Measurements from ENCODE around the gene ALDH1A1. TPM values are rescaled to one million over a fixed set of nuclear protein-coding genes. Genes with fewer than 3 reads are reported as not detected.

The ALDH1A1 gene
- total and polyA plus RNA-seq, 2 donors (not counting 3 experiments of a cell fraction or from before 2014, with no cell fraction given), result 91.1 to 287 TPM

DNA sequence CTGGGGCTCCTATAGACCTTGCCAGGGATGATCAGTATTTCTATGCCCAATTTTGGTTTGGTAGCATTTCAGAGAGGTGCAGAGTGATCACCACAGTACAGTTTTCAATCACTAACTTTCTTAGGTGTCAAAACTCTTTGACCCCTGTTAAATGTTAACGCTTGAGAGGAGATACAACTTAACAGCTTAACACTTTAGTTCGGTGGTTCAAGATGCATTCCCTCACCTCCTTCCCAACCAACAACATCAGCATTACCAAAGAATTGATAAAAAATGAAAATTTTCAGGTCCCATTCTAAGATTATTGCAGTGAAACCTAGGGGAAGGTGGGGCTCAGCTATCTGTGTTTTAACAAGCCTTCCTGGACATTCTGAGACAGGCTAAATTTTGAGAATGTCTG, 16.2 kb downstream of the ALDH1A1 start:
- Histone ChIP-seq H3K27me3 (ENCODE audit: control insufficient read depth in 2 of 2, insufficient read depth in 2 of 2, low read length in 2 of 2) (no peaks in the 10 kb centered on the region), H3K4me2 (ENCODE audit: insufficient read depth, low read length) (no peak overlapping the region), H3K36me3 (ENCODE audit: control insufficient read depth in 2 of 2, extremely low read depth in 1 of 2, insufficient read depth in 2 of 2, low read length in 2 of 2) (no peaks in the 10 kb centered on the region), H4K20me1 (replicated peaks; ENCODE audit: control insufficient read depth, extremely low read depth, insufficient read depth, low read length) (no peaks in the 10 kb centered on the region), H3K27ac (ENCODE audit: insufficient read depth, low read depth, low read length) (no peak overlapping the region), H3K9me1 (replicated peaks; ENCODE audit: control insufficient read depth, extremely low read depth, insufficient read depth, low read length) (no peaks in the 10 kb centered on the region), H3K79me2 (ENCODE audit: control insufficient read depth, insufficient read depth, low read length) (no peaks in the 10 kb centered on the region), H3K9me3 (replicated peaks; ENCODE audit: control insufficient read depth, insufficient read depth, low read length) (no peaks in the 10 kb centered on the region), H2AFZ (ENCODE audit: low read depth, low read length) (no peak overlapping the region), H3K4me3 (replicated peaks in 1 of 3; ENCODE audit: insufficient read depth in 1 of 3, low read depth in 1 of 3, low read length in 3 of 3) (no peak overlapping the region), H3K4me1 (ENCODE audit: control insufficient read depth, extremely low read depth, insufficient read depth, low read length) (no peaks in the 10 kb centered on the region), H3K9ac (replicated peaks; ENCODE audit: extremely low read depth, insufficient read depth, low read length) (no peak overlapping the region)
- ChIA-PET POLR2A (no interaction called here), CTCF (no interaction called here)
- TF ChIP-seq POLR2A (IDR thresholded peaks at IDR 0.05; ENCODE audit: low read depth, low read length) (no peak), MYC (IDR thresholded peaks at IDR 0.05; ENCODE audit: low read depth, low read length) (no peak)
- DNase-seq (ENCODE audit: low read depth, low spot score) (no peak), FAIRE-seq (no peak)
- intact Hi-C loops (cut with micrococcal nuclease), result no loop called here
- no TSS peak for BruUV-seq (replicated peaks)
- dilution Hi-C loops (cut with MboI; ENCODE audit: extremely low pct_ligation_motif_present, low sequenced_read_pairs), result no loop called here

DNA sequence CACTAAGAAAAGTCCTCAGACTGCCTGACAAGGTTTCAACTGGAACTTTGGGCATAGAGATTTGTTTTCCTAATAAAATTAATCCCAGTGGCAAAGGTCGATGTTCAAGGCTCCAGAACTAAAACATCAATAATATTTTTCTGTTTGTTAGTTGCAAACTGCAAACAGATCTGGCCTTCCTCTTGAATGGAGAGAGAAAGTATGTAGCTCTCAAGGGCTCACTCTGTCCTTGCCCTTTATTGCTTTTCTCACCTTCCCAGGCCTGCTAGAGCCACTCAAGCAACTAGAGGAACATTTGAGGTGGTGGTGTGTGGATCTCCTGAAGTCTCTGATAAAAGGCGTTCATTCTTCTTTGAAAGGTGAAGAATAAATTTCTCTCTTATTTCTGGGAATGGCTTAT, 16.6 kb downstream of the ALDH1A1 start:
- DNase-seq (ENCODE audit: low read depth, low spot score) (no peak), FAIRE-seq (no peak)
- Histone ChIP-seq H3K9me3 (replicated peaks; ENCODE audit: control insufficient read depth, insufficient read depth, low read length) (no peaks in the 10 kb centered on the region), H3K4me3 (replicated peaks in 1 of 3; ENCODE audit: insufficient read depth in 1 of 3, low read depth in 1 of 3, low read length in 3 of 3) (no peak overlapping the region), H3K79me2 (ENCODE audit: control insufficient read depth, insufficient read depth, low read length) (no peaks in the 10 kb centered on the region), H3K27me3 (ENCODE audit: control insufficient read depth in 2 of 2, insufficient read depth in 2 of 2, low read length in 2 of 2) (no peaks in the 10 kb centered on the region), H3K9ac (replicated peaks; ENCODE audit: extremely low read depth, insufficient read depth, low read length) (no peak overlapping the region), H3K36me3 (ENCODE audit: control insufficient read depth in 2 of 2, extremely low read depth in 1 of 2, insufficient read depth in 2 of 2, low read length in 2 of 2) (no peaks in the 10 kb centered on the region), H3K4me1 (ENCODE audit: control insufficient read depth, extremely low read depth, insufficient read depth, low read length) (no peaks in the 10 kb centered on the region), H3K4me2 (ENCODE audit: insufficient read depth, low read length) (no peak overlapping the region), H2AFZ (ENCODE audit: low read depth, low read length) (no peak overlapping the region), H3K9me1 (replicated peaks; ENCODE audit: control insufficient read depth, extremely low read depth, insufficient read depth, low read length) (no peaks in the 10 kb centered on the region), H4K20me1 (replicated peaks; ENCODE audit: control insufficient read depth, extremely low read depth, insufficient read depth, low read length) (no peaks in the 10 kb centered on the region), H3K27ac (ENCODE audit: insufficient read depth, low read depth, low read length) (no peak overlapping the region)
- ChIA-PET CTCF (no interaction called here), POLR2A (no interaction called here)
- dilution Hi-C loops (cut with MboI; ENCODE audit: extremely low pct_ligation_motif_present, low sequenced_read_pairs), result no loop called here
- BruUV-seq (replicated peaks), result no TSS peak
- intact Hi-C loops (cut with micrococcal nuclease), result no loop called here
- TF ChIP-seq GATA2 (IDR thresholded peaks at IDR 0.05; ENCODE audit: insufficient read depth, insufficient read length, low read depth, low read length) (no peak), POLR2AphosphoS5 (IDR thresholded peaks at IDR 0.05; ENCODE audit: insufficient read depth, low read depth, low read length) (no peak), FOS (IDR thresholded peaks at IDR 0.05; ENCODE audit: borderline replicate concordance, insufficient read depth, low read length) (no peak), EZH2 (IDR thresholded peaks at IDR 0.05; ENCODE audit: borderline replicate concordance, low read depth, low read length, severe bottlenecking) (no peak), JUN (IDR thresholded peaks at IDR 0.05; ENCODE audit: borderline replicate concordance, insufficient read depth, insufficient read length, low read depth) (no peak), POLR2A (IDR thresholded peaks at IDR 0.05; ENCODE audit: low read depth, low read length) (no peak)
- TF ChIP-seq, protein P1, sequence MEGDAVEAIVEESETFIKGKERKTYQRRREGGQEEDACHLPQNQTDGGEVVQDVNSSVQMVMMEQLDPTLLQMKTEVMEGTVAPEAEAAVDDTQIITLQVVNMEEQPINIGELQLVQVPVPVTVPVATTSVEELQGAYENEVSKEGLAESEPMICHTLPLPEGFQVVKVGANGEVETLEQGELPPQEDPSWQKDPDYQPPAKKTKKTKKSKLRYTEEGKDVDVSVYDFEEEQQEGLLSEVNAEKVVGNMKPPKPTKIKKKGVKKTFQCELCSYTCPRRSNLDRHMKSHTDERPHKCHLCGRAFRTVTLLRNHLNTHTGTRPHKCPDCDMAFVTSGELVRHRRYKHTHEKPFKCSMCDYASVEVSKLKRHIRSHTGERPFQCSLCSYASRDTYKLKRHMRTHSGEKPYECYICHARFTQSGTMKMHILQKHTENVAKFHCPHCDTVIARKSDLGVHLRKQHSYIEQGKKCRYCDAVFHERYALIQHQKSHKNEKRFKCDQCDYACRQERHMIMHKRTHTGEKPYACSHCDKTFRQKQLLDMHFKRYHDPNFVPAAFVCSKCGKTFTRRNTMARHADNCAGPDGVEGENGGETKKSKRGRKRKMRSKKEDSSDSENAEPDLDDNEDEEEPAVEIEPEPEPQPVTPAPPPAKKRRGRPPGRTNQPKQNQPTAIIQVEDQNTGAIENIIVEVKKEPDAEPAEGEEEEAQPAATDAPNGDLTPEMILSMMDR (IDR thresholded peaks at IDR 0.05; ENCODE audit: extremely low read depth in 1 of 2, insufficient read depth in 1 of 2, low read depth in 1 of 2, low read length in 2 of 2), result no peak
- TF ChIP-seq, protein P2, sequence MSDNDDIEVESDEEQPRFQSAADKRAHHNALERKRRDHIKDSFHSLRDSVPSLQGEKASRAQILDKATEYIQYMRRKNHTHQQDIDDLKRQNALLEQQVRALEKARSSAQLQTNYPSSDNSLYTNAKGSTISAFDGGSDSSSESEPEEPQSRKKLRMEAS (IDR thresholded peaks at IDR 0.05; ENCODE audit: insufficient read depth, insufficient read length), result no peak
